ENCODE results near the gene ADAMTS9. TPM values are rescaled to one million over a fixed set of nuclear protein-coding genes. Genes with fewer than 3 reads are reported as not detected.

The ADAMTS9 gene
- polyA plus RNA-seq, 5 donors, result 43.7 to 66.8 (median 58.7) TPM

DNA sequence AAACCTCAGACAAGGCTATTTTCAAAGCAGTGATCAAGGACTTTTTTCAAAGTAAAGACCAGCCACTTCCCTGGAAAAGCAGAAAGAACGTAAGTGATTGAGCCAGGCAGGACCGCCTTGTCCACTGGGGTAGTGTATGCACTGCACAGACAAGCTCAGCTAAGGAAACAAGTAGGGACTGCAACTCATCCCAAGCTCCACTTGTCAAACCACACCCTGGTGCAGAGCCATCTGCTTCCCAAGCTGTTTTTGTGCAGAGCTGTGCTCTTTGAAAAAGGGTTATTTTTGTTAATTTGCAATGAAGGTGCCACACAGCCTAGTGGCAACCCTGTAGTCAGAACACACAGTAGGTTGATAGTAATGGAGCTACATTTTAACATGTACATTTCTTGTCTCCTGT, 193.3 kb downstream of the ADAMTS9 start:
- DNase-seq, result no peak

DNA sequence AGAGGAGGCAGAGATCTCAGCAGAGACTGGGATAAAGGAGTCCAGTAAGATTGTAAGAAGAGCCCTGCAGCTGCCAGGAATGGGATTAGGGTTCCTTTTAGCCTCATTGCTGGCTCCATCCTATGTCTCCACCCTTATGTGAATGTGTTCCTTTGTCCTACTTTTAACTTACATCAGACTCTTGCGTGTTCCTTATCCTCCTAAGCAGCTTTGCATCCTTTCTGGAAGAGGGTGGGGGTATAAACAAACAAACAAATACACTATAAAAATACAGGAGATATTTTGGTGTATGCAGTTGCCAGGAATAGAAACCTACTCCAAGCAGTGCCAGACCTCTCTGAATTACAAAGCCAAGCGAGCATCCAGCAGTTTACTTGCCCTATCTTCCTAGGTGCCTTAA, 194.7 kb downstream of the ADAMTS9 start:
- DNase-seq, result no peak

- no peak for DNase-seq
Observed at GRCh38 chr3:64491843-64492242, 196.0 kb downstream of the ADAMTS9 start.

- DNase-seq, result no peak
Observed at GRCh38 chr3:64490180-64490724, 197.5 kb downstream of the ADAMTS9 start.

GRCh38 chr3:64489361-64490044, 198.3 kb downstream of the ADAMTS9 start:
- DNase-seq, result peak; percentile 45 to 46

DNA sequence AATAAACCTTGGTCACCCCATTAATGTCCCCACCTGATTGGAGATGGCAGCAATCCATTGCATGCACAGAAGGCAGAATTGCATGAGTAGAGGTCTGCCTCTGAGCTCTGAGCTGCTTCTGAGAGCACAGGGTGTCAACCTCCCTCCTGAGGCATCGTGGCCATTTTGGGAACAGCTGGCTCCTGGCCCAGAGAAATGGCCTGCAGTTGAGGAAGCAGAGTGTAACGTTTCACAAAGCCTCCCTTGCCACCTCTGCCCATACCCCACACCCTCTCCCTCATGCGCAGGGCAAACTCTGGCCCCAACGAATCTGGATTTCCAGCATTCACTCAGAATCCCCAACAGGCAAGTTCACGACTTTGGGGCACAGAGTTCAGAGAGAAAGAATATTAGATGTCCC, 198.9 kb downstream of the ADAMTS9 start:
- DNase-seq, result no peak

DNA sequence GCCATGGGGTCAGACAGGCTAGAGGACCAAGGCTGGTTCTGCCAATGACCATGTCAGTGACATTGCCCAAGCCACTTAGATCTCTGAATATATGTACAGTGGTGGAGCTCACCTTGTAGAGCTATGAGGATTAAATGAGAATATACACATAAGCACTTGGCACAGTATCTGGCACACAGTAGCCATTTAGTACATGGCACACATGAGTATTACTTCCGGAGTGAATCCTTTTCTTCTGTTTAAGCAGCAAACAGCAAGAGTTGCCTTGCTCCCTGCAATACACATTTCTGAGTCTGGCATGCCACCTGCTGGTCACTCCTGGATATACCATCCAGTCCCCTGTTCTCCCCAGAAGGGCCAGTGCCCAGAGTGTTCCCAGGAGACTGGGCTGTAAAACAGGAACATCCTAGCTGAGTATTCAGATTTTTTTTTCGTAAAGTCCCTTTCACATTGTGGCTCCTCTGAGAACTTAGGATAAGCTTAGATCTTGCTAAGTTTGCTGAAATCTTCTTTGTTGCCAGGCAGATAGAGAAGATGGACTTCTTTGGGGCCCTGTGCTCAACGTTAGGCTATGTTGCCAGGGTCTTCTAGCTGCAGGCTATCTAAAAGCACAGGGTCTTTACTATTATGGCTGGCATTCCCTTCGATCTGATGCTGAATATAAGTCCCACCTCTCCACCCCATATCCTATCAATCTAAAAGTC, 203.4 kb downstream of the ADAMTS9 start:
- DNase-seq, result peak; percentile 67 to 82

DNA sequence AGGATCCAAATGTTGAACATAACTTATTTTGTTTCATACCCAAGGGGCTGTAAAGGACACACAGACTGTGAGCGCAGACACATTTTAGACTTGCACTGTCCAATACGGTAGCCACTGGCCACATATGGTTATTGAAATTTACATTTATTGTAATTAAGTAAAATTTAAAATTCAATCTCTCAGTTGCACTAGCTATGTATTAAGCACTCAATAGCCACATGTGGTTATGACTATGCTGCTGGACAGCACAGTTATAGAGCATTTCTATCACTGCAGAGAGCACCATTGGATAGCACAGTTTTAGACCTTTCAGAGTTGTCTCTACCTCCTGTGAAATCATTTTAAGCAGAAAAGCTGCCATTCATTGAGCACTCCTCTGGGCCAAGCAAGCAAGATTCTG, 204.3 kb downstream of the ADAMTS9 start:
- DNase-seq, result no peak

DNA sequence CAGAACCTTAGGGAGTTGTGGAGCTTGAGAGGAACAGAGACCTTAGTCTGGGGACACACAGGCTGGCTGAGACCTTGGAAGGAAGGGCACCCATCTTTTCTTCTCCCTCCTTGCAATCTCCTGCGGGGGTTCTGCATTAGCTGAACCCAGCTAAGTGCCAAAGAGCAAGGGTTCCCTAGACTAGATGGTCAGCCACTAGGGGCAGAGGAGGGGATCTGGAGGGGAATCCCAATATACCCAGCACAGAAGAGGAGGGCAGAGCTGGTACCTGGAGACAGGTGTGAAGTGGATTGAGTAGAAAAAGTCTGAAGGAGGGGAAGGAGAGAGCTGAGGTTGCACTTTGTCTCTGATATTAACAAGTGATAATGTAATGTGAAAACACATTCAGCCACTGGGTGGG, 212.8 kb downstream of the ADAMTS9 start:
- no peak for DNase-seq

- no peak for DNase-seq
Observed at GRCh38 chr3:64473466-64473865, 214.3 kb downstream of the ADAMTS9 start.

- DNase-seq, result no peak
Observed at GRCh38 chr3:64470436-64470835, 217.4 kb downstream of the ADAMTS9 start.

- DNase-seq, result no peak
Observed at GRCh38 chr3:64467255-64467944, 220.4 kb downstream of the ADAMTS9 start.
